ENCODE results near the gene RFNG. TPM values are rescaled to one million over a fixed set of nuclear protein-coding genes. Genes with fewer than 3 reads are reported as not detected.
A peak's percentile ranks its signal among the peaks of the same experiment; 100 is the strongest.

RFNG gene
- total RNA-seq, 1 experiment from 2014 or later: 35.1 TPM

DNA sequence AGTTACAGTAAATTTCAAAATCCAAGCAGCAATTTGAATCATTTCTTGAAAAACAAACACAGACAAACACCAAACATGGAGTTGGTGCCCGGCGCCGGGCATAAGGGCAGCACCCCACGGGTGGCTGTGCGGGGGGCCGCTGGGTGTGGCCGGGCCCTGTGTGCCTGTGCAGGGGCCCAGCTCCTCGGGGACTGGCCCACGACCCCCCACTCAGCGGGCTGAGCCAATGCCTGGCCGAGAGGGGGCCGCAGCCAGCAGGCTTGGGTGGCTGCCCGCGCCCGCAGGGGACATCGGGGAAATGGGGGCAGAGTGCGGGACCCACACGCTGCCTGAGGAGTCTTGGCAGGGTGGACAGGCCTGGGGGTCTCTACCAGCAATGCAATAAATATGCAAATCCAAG is 26.8 kb upstream of the RFNG start:
- DNase-seq (ENCODE audit: low read depth): no peak

DNA sequence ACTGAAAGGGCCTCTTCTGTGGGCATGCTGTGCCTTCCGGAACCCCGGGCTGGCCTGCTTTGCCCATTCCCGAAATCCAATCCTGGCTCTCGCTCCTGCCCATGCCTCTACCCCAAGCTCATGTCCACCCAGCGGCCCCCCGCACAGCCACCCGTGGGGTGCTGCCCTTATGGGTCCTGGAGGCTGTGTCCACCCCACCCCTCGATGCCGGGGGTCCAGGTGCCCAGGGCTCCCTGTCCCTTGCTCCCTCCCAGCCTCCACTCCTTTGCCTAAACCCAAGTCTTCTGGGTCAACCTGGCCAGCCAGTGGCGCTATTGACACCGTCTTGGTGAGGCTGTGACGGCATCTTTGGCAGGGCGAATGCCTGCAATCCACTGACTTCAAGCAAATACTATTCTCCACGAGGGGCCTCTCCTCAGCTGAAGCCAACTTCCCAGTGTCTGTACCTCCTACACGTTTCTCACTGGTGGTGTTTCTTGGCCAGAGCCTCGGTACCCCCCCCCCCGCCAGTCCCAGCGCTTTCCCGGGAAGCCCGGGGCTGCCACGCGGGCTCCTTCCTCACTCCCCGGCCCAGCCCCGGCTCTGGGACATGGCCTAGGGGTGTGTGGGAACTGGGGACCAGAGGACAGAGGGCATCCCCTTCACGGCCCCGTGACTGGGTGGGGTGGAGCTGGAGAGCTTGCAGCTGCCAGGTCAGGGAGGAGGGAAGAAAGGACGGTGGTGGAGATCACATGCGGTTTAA is 26.2 kb upstream of the RFNG start:
- no peak for DNase-seq (ENCODE audit: low read depth)

DNA sequence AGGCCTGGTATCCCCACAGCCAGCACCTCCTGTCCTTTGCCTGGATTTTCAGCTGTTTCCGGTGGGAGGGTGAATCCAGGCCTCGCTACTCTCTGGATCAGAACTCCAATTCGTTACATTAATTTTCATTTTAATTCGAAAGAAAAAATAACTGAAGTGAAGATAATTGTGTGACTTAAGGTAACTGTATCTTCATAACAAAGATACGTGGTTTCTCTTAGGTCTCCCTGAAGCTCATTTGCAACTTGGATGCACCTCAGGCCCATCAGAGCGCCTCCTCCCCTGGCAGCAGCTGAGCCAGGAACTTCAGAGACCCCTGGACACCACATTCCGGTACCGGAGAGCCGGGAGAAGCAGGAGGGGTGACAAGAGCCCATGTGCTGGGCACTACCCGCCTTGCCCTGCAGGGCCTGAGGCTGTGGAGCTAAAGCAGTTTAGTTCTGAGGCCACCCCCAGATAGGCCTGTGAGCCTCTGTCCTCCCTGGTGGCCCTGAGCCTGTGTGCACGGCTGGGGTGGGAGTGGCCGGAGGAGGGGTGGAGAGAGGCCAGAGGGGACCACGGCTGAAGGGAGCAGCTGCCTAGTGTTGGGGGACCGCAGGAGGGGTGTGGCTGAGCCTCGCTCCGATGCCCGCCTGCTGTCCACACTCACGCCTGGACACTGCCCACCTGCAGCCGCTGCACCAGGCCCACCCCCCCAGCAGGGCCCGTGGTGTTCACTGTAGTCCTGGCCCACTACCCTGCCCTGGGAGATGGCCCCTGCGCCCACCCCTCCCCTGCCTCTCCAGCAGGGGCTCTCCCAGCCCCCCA is 25.4 kb upstream of the RFNG start:
- DNase-seq (ENCODE audit: low read depth): no peak

DNA sequence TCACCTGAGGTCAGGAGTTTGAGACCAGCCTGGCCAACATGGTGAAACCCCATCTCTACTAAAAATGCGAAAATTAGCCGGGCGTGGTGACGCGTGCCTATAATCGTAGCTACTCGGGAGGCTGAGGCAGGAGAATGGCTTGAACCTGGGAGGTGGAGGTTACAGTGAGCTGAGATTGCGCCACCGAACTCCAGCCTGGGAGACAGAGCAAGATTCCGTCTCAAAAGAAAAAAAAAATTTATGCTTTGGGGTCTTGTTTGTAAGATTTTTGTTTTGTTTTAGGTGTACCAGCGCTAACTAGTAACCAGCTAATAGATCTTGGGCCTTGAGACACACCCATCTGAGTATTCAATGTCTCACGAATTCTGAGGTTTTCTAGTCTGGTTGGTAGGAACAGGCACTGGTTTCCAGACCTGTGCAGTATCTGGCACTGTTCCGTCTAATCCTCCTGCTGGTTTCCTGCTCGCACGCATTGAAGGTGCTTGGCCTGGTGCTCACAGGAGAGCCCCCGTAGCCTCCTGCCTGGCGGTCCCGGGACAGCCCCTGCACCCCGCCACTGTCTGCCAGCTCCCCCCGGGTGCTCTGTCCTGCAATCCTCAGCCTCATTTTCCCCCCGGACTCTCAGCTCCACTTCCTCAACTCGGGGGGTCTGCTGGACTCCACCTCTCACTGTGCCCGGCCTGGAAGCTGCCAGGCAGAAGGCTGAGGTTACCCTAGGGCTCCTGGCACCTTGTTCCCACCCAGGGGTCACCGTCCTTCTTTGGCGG is 24.6 kb upstream of the RFNG start:
- DNase-seq (ENCODE audit: low read depth): no peak

DNA sequence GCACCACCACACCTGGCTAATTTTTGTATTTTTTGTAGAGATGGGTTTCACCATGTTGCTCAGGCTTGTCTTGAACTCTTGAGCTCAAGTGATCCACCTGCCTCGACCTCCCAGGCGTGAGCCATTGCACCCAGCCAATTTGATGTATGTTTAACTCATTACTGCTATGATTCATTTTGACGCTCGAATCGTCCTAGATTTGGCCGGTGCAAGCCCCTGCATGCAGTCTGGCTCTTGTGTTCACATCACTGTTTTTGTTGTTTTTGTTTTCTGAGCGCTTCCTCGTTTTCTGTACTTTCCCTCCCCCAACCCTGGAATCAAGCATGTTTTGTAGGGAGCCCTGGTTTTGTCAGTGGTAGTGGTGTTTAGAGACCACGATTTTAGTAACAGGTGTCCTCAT is 21.8 kb upstream of the RFNG start:
- no peak for DNase-seq (ENCODE audit: low read depth)

DNA sequence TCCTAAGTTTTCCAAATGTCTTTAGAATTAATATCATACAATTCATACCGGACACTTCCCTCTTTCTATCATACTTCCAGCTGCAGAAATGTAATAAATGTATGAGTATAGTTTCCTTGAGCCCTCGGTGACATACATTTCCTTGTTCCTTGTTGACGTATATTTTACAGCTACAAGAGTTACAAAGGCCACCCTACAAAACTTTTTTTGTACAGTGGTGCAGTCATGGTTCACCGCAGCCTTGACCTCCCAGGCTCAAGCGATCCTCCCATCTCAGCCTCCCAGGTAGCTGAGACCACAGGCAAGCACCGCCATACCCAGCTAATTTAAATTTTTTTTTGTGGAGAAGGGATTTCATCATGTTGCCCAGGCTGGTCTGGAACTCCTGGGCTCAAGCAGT is 21.2 kb upstream of the RFNG start:
- DNase-seq (ENCODE audit: low read depth): no peak

DNA sequence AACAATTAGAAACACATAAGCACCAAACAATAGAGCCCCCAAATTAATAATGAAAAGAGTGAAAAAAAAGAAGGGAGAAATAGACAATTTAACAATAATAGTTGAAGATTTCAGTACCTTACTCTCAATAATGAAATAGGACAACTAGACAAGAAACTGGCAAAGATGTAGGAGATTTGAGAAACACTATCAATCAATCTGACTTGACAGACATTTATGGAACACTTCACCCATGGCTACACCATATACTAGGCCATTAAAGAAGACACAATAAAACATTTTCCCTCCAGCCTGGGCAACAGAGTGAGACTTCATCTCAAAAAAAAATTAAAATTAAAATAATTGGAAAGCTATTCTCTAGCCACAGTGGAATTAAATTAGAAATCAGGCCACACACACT is 19.0 kb upstream of the RFNG start:
- no peak for DNase-seq (ENCODE audit: low read depth)

DNA sequence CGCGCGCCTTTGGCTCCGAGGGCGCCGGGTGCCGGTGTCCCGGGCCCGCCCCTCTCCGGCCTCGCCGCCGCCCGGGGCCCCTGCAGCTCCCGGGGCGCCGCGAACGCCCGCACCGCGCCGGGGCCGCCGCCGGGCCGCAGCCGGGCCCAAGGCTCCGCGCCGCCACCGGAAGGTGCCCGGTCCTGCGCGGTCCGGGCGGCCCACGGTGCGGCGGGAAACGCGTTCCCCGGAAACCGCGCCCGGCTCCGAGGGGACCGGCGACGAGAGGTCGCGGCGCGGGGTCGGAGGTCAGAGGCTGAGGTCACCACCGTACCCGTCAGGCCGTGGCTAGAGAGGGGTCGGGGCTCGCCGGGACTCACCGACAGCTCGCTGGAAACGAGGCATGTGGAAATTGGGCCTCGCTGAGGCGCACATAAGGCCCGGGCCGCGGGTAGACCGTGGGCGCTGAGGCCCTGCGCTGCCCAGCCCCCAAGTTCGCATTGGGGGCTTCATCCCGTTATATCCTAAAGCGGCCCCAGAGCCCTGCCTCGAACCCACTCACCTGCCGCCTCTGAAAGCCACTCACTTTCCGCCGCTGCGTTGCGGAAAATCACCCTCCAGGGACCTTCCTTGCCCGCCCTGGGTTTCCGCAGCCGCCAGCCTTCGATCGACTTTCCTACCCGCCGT is 14.2 kb upstream of the RFNG start, which contains the start of gene DUS1L:
TSS of gene DUS1L (minus strand) at position 167 of the 666 bp plus-strand sequence. CDS start 745 bp downstream, outside the sequence.
- DNase-seq (ENCODE audit: low read depth): peak; percentile 41

DNA sequence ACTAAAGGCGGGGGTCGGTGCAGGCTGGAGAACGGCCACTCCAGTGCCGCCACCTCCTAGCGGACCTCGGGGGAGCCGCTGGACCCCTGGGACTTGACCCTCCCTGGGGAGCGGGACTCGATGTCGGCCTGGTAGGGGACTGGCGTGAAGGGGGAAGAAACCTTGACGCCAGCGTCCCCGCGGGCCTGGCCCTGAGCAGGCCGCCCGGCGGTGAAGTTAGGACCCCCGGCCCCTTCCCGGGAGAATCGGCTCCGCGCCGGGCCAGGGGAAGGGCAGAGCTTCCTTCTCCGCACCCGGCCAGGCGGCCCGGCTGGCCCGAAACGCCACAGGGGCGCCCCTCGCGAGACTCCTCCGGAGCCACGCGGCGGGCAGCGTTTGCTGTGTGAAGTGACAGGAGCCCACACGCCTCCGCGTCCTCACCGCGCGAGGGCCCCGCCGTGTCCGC is 13.6 kb upstream of the RFNG start:
- DNase-seq (ENCODE audit: low read depth): peak; percentile 22

DNA sequence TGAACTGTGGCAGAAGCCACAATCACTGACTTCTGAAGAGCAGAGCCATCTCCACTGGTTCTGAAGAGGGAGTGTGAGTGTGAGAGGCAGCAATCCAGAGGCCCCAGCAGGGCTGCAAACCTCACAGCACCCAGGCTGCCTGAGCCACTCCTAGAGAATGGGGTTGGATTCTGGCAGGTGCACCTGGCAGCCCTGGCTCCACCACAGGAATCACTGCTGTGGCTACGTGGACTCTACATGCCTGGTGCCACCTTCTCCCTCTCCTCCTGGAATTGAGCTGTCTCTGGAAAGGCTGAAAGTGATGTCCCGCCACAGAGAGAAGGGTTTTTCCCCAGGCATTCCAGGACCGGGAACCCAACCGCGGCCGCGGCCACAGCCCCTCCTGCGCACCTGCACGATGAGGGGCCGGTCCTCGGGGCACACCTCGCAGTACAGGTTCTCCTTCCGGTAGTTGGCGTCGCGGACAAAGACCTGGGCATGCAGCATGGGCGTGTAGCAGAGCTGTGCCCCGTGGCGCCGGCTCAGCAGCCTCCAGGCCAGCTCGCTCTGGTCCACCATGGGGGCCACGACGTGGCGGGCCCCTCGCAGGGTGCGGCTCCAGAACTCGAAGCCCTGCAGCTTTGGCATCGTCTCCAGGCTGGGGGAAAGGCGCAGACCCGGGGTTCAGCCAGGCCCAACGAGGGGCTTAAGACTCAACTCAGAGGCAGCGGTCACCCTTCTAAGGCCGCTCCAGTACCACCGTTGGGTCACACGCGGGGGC is 13.0 kb upstream of the RFNG start:
- DNase-seq (ENCODE audit: low read depth): no peak

DNA sequence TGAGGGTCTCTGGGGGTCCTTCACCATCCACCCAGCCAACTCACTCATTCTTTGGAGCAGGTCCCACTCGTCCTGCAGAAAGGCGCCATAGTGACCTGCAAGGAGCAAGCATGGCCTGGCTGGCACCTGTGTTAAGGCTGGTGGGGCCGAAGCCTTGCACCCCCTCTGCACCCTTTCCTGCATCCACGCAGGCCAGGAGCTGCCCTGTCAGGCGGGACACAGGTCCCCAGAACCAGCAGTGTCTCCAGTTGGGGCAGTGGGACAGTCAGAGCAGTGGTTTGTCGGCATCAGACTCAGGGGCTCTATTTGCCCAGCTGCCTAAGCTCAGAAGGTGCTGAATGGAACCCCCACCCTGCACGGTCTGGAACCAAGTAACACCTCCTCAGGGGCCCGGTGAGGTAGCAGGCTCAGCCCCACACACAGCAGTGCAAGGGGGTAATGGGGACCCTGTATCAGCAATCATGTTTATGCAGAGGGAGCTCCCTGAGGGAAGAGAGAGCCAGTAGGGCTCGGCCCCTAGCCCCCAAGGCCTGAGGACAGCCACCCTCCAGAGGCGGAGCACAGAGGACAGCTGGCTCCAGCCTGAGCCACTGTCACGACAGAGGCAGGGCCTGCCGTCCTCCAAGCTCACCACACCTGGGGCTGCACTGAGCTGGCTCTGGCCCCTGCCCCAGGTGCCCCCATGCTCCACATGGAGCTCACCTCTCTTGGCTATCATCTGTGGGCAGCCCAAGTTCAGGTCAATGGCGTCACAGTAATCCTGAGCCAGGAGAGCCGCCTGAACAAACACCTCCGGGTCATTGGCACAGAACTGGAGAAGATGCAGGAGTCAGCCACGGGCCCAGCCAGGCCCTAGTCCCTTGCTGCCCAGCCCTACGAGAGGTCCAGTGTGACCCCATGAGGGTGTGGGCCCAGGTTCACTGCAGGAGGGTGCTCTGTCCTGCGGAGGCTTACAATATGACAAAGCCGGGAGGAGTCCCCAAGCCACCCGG is 12.1 kb upstream of the RFNG start:
- no peak for DNase-seq (ENCODE audit: low read depth)

DNA sequence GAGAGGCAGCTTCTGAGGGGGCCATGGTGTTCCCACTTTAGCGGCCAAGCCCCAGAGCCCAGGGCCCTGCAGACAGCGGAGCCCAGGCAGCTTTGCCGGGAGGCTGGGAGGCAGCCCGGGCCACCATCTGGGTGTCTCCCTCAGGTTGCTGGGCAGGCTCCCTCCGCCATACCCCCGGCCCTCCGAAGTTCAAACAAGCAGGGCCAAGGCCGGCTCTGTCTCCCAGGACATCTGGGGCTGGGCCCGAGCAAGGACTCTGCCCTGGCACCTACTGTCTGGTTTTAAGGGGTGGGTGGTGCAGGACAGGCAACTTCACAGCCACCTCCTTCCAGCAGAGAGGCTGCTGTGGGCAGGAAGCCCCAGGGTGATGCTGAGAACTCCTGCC is 11.4 kb upstream of the RFNG start:
- no peak for DNase-seq (ENCODE audit: low read depth)

DNA sequence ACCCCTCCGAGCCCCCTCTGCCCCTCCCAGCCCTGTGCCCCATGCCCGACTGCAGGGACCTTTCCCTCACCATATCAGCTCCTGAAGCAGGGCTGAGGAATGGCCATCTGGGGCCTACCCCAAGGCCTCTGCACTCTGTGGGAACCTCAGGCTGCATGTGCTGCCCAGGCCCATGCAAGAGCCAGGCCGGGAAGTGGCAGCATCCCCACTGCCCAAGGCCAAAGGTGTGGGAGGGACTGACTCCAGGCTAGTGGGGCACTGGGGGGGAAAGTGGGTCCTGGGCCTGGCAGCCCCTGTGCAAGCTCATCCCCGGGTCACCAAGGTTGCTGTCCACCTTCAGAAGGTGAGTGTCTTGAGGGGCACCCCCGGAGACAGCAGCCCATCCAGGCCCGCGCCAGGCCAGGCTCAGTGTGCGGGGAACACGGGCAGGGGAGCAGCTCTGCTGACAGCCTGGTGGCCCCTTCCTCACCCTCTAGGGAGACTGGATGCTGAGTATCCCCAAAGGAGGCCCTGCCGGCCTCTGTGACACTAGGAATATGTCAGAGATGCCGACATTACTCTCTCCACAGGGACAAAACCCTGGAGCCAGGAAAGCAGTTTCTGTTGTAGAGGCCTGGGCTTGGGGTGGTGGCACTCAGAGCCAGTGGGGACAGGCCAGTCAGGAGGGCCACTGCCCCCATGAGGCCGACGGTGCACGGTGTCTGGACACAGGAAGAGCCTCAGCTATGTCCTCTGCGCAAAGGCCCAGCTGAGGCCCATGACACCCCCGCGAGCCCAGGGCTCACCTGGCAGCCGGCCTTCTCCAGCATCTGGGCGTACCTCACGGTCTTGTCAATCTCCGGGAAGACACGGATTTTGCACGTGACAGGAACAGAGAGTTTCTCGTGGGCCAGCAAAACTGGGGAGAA is 10.7 kb upstream of the RFNG start:
- DNase-seq (ENCODE audit: low read depth): no peak

DNA sequence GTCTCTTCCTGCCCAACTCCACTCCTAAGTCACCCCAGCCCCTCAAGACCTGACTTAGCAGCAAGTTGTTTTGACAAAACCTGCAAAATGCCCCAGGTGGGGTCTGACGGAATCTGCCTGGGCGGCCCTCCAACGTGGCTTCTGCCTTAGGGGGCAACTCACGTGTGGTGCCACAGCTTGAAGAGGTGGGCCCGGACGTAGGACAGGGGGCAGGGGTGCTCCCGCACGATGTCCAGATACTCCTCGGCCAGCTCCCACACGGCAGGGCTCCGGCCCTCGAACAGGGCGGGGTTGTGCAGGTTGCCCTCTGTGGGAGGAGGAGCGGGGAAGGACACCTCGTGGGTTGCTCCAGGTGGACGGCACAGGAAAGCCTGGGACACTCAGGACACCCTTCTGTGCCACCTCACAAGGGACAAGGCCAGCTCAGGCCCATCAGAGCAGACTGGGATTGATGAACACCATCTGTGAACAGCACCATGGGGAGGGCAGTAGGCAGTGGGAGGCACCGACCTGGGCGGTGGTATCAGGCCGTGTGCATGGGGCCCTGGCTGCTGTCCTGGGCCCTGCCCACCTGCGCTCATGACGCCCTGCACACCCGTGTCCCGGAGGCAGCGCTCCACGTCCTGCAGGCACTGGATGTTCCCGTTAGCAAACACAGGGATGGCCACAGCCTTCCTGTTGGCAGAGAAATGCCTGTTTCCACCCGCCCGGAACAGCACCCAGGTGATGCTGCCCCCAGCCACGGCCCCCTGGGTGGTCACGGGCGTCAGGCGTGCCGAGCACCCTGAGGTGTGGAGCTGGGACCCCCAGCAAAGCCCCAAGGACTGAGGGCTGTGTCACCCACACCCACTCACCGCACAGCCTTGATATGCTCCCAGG is 9.7 kb upstream of the RFNG start:
- DNase-seq (ENCODE audit: low read depth): no peak

DNA sequence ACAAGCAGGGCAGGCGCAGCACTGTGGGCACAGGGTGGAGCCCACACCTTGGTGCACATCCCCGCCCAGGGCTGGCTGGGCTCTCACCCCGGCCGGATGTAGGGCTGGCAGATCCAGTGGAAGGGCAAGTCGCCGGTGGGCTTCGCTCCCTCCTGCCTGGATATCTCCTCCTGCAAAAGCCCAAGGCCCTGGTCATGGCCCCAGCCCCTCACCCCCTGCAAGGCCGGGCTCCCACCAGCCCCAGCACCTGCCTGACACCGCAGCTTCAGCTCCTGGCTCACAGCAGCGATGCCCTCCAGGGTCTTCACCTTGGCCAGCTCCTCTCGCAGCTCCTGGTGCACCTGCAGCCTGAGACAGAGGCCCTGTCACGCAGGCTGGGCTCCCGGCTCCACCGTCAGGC is 9.0 kb upstream of the RFNG start:
- no peak for DNase-seq (ENCODE audit: low read depth)

DNA sequence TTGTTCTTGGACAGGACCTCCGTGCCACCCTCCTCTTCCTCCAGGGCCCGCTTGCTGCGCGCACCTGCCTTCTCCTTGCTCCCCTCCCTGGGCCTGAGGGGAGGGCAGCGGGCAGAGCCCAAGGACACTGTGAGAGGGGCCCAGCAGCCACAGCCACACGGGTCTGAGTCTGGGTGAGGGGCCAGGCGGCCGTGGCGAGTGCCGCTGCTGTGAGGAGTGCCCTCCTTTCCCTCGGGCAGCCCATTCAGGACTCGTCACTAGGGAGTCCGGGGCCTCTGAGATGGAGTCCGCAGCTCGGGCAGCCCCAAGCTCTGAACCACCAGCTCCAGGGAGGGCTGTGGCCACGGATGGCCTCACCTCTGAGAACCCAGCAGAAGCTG is 8.4 kb upstream of the RFNG start:
- DNase-seq (ENCODE audit: low read depth): no peak

DNA sequence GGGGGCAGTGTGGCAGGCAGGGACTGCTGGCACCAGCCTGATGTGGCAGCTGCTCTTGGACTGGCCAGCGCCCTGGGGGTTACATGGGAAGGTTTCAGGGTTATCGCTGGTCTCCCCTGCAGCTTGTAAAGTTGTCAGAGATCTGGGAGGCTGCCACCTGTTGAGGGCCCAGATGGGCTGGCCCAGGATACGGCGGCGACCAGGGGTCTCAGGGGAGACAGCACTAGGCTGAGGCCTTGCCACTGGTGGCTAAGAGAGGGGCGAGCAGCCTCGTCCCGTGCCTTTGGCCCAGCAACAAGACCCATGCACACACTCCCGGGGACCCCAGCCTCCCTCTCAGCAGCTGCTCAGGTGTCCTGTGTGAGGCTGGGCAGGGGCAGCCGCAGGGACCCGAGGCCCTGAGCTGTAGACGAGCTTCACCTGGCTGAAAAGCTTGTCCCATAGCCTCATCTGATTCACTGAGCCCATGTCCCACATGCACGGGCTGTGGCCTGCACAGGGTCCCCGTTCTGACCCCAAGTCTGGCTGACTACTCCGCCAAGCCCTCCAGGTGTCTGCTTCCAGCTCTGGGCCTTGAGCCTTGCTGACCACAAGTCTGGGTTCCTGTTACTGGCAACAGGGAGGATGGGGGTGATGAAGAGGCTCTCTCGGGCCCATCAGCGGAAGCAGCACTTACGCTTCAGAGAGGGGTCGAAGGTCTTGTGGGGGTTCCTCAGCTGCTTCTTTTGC is 7.8 kb upstream of the RFNG start:
- no peak for DNase-seq (ENCODE audit: low read depth)
